Uterus (tissue), 4 donors: ENCODE measurements around the gene CACNA1C. TPM values are rescaled to one million over a fixed set of nuclear protein-coding genes. Genes with fewer than 3 reads are reported as not detected.

Experiments
- DNase-seq, 2 donors: peaks; one replicate each; pipeline ENCODE4 v3.0.0-alpha.2; 2019 to 2020
- H3K27ac ChIP-seq, 2 donors: fragments of 200-600 bp; sonication (generic); 1 replicate in 1 of 2; 2 replicates in 1 of 2; pipeline ENCODE4 v1.5.1; 2016 to 2018
- H3K27me3 ChIP-seq, 2 donors: fragments of 200-600 bp; sonication (generic); one replicate each; pipeline ENCODE4 v1.5.1; 2018 to 2019; ENCODE audit warnings: control low read depth in 1 of 2
- H3K36me3 ChIP-seq, 2 donors: fragments of 200-600 bp; sonication (generic); one replicate each; pipeline ENCODE4 v1.5.1; 2019; ENCODE audit warnings: control low read depth in 1 of 2
- H3K4me1 ChIP-seq, 2 donors: fragments of 200-600 bp; sonication (generic); one replicate each; pipeline ENCODE4 v1.5.1; 2018 to 2019; ENCODE audit warnings: control low read depth in 1 of 2
- H3K4me3 ChIP-seq, 2 donors: fragments of 200-600 bp; sonication (generic); 1 replicate in 1 of 2; 2 replicates in 1 of 2; pipeline ENCODE4 v1.5.1; 2018 to 2019; ENCODE audit warnings: mild to moderate bottlenecking in 1 of 2
- H3K9me3 ChIP-seq, 2 donors: fragments of 200-600 bp; sonication (generic); one replicate each; pipeline ENCODE4 v1.5.1; 2019; ENCODE audit warnings: control low read depth in 1 of 2
- CTCF ChIP-seq, 4 experiments: fragments of 200-600 bp in 2 of 4; fragments of 450-650 bp in 2 of 4; sonication (generic) in 2 of 4; IDR thresholded peaks; one replicate each; pipeline ENCODE4 v1.5.1; 2016 to 2019; ENCODE audit warnings: antibody characterized with exemption in 4 of 4, mild to moderate bottlenecking in 2 of 4, moderate library complexity in 1 of 4
- POLR2A ChIP-seq, 2 donors: fragments of 450-650 bp; IDR thresholded peaks; one replicate each; pipeline ENCODE4 v1.6.1; 2016; ENCODE audit warnings: antibody characterized with exemption in 2 of 2, mild to moderate bottlenecking in 1 of 2, moderate library complexity in 1 of 2
- intact Hi-C: fragments of 100-400 bp; cut with DNase I; formaldehyde crosslinking; loops from one replicate; pipeline ENCODE4 v1.15.1; 2023; ENCODE audit warnings: low total_unique reads
- total RNA-seq, 4 donors: library from RNA; depleted of rRNA in 3 of 4; stranded (reverse); fragments of >200 nt in 3 of 4; gene quantifications; one replicate each; pipeline versions ENCODE4 v1.1.0 to v1.2.4, GENCODE V29; 2014 to 2023
- donor health status: DM: yes; HTN: yes; CAD: no.

CACNA1C gene
- total RNA-seq, 4 donors from 2014 or later = 15.9 to 121 (median 32.1) TPM

GRCh38 chr12:2360630-2361170 is 307.9 kb downstream of the CACNA1C start:
- no peak for DNase-seq
- no peak for TF ChIP-seq POLR2A (IDR thresholded peaks at IDR 0.05)
- peak in 2 of 4 experiments; percentile 17 to 36 for TF ChIP-seq CTCF (IDR thresholded peaks at IDR 0.05)
- H3K4me1 ChIP-seq = no peaks in the 10 kb centered on the region
- H3K36me3 ChIP-seq = no peaks in the 10 kb centered on the region
- H3K9me3 ChIP-seq = no peaks in the 10 kb centered on the region
- no peak overlapping the region for H3K27ac ChIP-seq
- no peak overlapping the region for H3K4me3 ChIP-seq
- no peaks in the 10 kb centered on the region for H3K27me3 ChIP-seq
- intact Hi-C loops = no loop called here

DNA sequence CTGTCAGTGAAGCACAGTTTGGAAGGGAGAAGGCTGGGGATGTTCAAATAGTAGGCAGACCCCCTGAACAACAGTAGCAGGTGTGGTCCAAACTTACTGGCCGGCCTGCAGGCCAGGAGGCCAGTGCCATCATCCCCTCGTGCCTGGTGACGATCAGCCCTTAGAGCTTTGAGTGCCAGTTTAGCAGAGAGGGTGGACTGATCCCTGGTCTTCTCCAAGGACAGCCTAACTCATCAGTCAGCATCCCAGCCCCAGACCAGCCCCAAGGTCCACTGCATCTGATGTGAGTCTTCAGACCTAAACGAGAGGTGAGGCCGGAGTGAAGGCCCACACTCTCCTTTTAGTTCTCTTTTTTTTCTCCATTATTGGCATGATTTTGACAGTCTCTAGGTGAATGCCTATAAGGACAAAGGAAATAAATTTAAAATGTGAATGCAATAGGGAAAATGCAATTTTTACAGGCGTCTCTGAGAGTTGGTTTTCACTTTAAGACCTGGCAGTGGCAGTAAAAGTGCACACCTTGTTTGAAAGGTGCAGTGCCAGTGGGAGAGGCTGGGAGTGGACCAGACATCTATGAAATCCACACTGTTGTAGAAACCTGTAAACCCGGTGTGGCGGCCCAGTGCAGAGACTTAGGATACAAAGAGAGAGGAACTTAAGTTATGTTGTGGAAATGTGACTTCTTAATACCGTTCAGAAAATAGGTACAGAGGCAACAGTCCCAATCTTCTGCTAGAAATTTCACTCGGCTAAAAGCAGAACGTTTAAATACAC is 311.2 kb downstream of the CACNA1C start:
- Histone ChIP-seq H3K9me3 (no peaks in the 10 kb centered on the region), H3K27me3 (no peaks in the 10 kb centered on the region), H3K27ac (no peak overlapping the region), H3K36me3 (no peaks in the 10 kb centered on the region), H3K4me3 (no peak overlapping the region), H3K4me1 (no peaks in the 10 kb centered on the region)
- intact Hi-C loops = no loop called here
- no peak for DNase-seq
- TF ChIP-seq CTCF (IDR thresholded peaks at IDR 0.05) (no peak), POLR2A (IDR thresholded peaks at IDR 0.05) (no peak)

- no peak for DNase-seq
- Histone ChIP-seq H3K36me3 (no peaks in the 10 kb centered on the region), H3K4me3 (no peak overlapping the region), H3K9me3 (no peaks in the 10 kb centered on the region), H3K27me3 (no peaks in the 10 kb centered on the region), H3K27ac (no peak overlapping the region), H3K4me1 (no peaks in the 10 kb centered on the region)
- no peak for TF ChIP-seq POLR2A (IDR thresholded peaks at IDR 0.05)
- no peak for TF ChIP-seq CTCF (IDR thresholded peaks at IDR 0.05)
- intact Hi-C loops = no loop called here
Observed at GRCh38 chr12:2364631-2365051, 311.9 kb downstream of the CACNA1C start.

- no peak for DNase-seq
- H3K36me3 ChIP-seq = no peaks in the 10 kb centered on the region
- intact Hi-C loops = no loop called here
- no peak overlapping the region for H3K27ac ChIP-seq
- no peak overlapping the region for H3K4me3 ChIP-seq
- no peaks in the 10 kb centered on the region for H3K9me3 ChIP-seq
- H3K4me1 ChIP-seq = no peaks in the 10 kb centered on the region
- TF ChIP-seq CTCF (IDR thresholded peaks at IDR 0.05) = no peak
- TF ChIP-seq POLR2A (IDR thresholded peaks at IDR 0.05) = no peak
- no peaks in the 10 kb centered on the region for H3K27me3 ChIP-seq
Observed at GRCh38 chr12:2366711-2367110, 313.9 kb downstream of the CACNA1C start.

DNA sequence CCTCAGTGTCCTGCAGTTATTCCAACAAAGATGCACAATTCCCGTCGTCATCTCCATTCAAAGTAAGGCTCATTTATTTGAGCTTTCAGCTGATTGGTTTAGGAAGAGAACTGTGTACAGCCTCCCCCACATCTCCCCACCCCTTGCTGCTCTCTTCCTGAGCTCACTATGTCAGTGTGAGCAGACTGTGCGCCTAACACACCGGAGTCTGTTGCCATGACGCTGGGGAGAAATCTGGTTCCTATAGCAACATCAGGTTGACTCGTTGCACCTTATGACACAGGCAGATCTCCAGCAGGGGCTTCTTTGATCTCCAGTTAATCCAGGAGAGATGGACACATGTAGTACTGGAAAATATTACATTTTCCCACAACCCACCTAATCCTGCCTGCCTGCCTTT is 319.4 kb downstream of the CACNA1C start:
- DNase-seq = no peak
- no peak overlapping the region for H3K27ac ChIP-seq
- H3K4me3 ChIP-seq = no peak overlapping the region
- TF ChIP-seq CTCF (IDR thresholded peaks at IDR 0.05) (no peak), POLR2A (IDR thresholded peaks at IDR 0.05) (no peak)
- no peaks in the 10 kb centered on the region for H3K27me3 ChIP-seq
- peaks cover 0 to 3% of the 10 kb centered on the region in 2 donors for H3K4me1 ChIP-seq
- no peaks in the 10 kb centered on the region for H3K36me3 ChIP-seq
- no peaks in the 10 kb centered on the region for H3K9me3 ChIP-seq
- intact Hi-C loops = no loop called here
